ENCODE measurements around the gene SEC14L2.
"Not testable (repeated sequence)": the region's sequence is repeated elsewhere in the genome, so short reads cannot be mapped to it uniquely, and the experiment has no call there.

The SEC14L2 gene

DNA sequence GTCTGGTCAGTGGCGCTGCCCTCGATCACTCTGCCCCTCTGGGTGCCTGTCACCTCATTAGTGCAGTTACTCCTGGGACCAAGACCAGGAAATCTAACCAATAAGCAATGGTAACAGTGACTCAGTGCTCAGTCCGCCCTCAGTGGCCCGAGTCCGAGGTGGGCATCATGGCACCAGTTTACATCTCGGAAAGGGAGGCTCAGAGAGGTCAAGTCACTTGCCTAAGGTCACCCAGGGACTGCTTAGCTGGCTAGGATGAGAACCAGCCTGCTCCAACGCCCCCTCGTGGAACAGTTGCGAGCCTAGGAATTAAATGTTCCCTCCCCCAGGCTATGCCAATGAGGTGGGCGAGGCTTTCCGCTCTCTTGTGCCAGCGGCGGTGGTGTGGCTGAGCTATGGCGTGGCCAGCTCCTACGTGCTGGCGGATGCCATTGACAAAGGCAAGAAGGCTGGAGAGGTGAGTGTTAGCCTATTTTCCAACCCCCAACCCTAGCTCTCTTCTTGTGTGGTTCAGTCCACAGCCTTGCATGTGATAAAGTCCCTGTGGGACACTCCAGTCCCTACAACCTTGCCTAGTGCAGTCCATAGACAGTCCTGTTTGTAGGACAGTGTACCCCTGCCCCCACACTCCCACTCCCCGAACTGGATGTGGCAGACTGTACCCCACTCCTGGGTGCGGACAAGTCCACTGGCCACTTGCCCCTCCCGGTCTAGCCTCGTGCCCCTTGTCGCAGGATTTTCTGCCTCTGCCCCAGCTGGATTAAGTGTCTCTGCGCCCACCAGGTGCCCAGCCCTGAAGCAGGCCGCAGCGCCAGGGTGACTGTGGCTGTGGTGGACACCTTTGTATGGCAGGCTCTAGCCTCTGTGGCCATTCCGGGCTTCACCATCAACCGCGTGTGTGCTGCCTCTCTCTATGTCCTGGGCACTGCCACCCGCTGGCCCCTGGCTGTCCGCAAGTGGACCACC, 29.9 kb downstream of the SEC14L2 start:
- peak; percentile 67 to 79 for DNase-seq (ENCODE audit: low read depth in 2 of 2)

DNA sequence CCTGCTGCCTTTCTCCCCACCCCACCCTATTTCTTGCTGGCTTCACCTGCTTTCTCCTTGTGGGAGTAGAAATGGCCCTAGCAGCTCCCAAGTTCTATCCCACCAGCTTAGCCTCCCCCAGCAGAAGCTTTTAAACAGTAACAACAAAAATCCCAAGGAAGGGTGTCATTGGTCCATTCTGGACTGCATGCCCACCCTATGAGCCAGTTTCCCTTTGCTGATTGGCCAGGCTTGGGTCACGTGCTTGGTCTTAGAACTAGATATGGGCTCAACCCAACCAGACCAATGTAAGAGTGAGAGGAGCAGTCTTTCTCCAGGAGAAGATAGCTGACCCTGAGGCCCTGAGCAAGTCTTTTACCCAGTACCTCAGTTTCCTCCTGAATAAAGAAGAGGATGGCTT, 31.1 kb downstream of the SEC14L2 start:
- DNase-seq (ENCODE audit: low read depth in 2 of 2) = no peak

DNA sequence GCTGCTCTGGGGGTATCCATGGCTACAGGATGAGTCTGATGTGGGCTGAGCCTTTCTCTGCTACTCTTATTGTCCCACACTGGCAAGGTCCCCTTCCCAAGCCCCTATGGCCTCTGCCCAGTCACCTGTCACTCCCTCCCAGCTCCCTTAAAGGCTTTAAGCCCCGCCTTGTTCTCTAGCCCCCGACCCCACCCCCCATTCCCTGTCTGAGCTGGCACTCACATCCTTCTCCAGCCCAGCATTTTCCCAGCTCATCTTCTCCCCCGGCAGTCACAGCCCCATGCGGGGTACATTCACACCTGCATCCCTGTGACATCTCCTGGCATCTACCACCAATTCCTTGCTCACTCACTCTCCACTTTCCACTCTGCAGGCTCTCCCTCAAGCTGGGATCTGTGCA, 33.1 kb downstream of the SEC14L2 start:
- no peak for DNase-seq (ENCODE audit: low read depth in 2 of 2)

DNA sequence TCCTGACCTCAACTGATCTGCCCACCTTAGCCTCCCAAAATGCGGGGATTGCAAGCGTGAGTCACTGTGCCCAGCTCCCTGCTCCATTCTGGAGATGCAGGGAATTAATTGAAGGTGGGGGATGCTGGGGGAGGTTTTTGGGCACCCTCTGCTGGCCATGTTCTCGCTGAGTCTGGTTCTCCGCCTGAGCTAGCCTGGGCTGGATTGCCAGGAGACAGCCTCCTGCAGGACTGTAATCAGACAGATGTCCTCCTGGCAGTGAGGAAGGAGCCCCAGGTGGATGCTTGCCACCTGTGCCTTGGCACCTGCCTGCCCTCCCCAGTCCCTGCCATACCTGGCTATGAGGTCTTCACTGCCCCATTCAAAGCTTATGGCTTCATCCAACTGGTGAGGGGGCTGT, 34.1 kb downstream of the SEC14L2 start:
- no peak for DNase-seq (ENCODE audit: low read depth in 2 of 2)

DNA sequence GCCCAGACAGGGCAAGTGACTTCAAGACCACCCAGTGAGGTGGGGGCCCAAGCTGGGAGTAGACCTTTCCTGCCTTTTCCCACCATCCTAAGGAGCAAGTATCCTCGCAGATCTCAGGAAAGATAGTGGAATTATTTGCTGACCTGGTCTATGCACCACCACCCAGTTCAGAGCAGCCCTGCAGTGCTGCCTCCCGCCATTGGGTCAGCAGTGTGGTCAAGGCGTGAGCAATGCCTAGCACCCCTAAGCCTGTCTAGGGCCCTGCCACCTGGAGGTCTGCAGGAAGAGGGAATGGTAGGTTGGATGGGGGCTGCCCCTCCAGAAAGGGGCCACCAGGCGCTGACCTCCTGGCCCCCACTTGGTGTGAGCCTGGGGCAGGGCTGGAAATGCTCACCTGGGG, 35.3 kb downstream of the SEC14L2 start:
- DNase-seq (ENCODE audit: low read depth in 2 of 2) = no peak

DNA sequence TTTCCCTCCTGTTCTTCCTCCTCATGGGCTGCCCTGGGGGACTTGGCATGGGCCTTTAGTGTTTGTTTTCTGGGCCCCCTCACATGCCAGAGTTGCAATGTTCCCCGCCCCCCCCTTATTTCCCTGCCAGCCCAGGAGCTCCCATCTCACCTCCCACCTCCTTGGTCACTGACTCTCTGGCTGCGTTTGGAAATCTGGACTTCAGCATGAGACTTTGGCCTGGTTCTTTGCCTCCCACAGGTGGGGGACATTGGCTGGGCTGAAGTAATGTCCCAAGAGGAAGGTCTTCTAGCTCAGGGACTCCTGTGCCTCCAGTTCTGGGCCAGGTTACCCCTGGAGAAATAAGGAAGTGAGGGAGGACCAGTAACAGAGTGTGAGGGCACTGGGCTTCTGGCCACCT, 35.7 kb downstream of the SEC14L2 start:
- no peak for DNase-seq (ENCODE audit: low read depth in 2 of 2)

DNA sequence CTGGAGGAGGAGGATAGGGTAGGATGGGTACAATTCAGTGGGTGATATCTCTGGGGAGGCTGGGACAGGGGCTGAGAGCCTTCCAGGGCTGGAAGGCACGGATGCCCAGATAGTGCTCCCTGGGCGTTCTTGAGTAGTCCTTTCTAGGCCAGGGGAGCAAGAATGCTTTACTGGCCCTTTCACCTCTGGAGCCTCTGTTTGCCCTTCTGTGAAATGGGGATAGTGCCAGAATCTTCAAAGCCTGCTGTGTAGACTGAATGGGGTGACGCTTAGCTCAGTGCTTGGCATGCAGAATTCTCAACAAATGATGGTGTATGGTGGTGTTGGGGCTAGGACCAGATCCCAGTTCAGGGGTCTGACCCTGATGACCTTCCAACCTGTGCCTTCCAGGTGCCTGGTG, 36.4 kb downstream of the SEC14L2 start:
- no peak for DNase-seq (ENCODE audit: low read depth in 2 of 2)

DNA sequence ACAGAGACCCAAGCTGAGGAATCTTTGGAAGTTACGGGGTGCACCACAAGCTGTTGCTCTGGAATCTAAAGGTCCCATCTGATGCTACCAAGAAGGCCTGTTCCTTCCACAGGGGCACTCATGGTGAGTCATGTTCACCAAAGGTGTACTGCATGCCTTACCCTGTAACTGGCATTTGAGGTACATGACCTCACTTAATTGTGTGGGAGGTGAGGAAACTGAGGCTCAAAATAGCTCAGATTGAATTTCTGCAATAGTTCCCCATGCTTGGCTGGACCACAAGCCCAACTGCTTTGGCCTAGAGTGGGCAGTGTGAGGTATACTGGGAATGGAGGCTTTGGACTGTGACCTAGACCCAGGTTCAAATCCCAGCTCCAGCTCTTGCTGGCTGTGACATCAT, 37.0 kb downstream of the SEC14L2 start:
- DNase-seq (ENCODE audit: low read depth in 2 of 2) = no peak

DNA sequence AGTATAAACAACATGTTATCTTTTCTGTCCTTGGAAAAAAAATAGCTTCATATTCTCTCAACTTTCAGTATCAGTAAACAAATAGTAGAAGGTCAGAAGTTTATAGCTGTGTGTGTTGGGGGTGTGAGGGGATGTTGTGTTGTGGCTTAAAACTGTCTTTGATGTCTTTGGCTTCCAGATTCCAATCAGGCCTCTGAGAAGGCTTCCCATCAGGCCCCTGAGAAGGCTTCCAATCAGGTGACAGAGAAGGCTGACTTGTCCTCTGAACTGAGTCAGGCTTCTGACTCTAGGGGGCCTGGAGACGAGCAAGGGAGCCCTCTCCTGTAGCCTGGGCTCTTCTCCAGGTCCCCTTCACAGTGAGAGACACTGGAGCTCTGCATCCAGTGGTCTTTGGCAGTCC, 38.0 kb downstream of the SEC14L2 start:
- no peak for DNase-seq (ENCODE audit: low read depth in 2 of 2)

DNA sequence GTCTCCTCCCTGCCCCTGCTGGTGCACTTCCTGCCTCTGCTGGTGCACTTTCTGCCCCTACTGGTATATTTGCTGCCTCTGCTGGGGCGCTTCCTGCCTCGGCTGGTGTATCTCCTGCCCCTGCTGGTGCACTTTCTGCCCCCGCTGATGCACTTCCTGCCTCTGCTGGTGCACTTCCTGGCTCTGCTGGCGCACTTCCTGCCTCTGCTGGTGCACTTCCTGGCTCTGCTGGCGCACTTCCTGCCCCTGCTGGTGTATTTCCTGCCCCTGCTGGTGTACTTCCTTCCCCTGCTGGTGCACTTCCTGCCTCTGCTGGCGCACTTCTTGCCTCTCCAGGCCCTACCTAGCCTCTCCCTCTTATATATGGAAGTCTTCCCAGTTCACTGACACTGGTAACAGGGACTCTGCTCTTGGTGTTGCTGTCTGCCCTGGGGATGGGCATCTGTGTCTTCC, 38.9 kb downstream of the SEC14L2 start:
- peak; percentile 57 to 73 for DNase-seq (ENCODE audit: low read depth in 2 of 2)

DNA sequence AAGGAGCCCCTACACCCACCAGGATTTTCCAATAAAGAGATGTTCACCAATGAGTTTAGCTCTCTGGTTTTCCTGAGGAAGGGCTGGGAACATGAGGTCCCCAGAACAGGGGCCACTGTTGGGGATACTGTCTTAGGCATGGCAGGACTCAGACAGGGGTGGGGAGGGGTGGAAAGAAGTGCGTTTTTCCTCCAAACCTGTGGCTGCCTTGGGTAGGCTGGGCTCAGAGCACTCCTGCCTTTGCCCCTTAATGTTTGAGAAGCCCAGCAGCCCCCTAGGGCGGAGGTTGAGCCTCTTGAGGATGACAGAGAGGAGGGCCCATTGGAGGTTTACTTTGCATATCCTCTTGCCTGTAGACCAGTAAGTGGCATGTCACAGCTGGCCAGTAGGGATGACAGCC, 39.4 kb downstream of the SEC14L2 start:
- no peak for DNase-seq (ENCODE audit: low read depth in 2 of 2)

DNA sequence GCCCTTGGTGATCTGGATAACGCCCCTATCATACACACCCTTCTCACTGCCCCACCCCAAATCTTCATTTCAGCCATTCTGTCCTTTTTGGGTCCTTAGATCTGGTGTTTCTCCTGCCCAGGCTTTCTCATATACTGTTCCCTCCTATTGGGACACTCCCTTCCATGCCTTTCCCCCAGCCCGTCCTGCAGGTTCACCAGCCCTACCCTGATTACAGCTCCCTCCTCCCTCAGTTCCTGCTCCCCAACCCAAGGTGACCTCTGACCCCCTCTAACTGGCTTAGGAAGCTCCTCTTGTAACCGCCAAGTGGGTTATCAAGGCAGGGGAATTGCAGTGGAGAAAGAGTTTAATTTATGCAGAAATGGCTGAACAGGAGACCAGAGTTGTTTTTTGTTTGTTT, 41.7 kb downstream of the SEC14L2 start:
- no peak for DNase-seq (ENCODE audit: low read depth in 2 of 2)

DNA sequence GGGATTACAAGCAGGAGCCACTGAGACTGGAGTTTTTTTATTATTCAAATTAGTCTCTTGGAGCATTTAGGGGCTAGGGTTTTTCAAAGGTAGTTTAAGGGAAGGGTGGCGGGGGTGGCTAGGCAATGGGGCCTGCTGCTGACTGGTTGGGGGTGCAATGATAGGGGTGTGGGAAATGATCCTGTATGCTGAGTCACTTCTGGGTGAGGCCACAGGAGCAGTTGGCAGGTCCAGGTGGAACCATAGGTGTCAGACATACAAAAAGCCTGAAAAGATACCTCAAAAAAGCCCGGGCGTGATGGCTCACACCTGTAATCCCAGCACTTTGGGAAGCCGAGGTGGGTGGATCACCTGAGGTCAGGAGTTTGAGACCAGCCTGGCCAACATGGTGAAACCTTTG, 42.4 kb downstream of the SEC14L2 start:
- no peak for DNase-seq (ENCODE audit: low read depth in 2 of 2)

DNA sequence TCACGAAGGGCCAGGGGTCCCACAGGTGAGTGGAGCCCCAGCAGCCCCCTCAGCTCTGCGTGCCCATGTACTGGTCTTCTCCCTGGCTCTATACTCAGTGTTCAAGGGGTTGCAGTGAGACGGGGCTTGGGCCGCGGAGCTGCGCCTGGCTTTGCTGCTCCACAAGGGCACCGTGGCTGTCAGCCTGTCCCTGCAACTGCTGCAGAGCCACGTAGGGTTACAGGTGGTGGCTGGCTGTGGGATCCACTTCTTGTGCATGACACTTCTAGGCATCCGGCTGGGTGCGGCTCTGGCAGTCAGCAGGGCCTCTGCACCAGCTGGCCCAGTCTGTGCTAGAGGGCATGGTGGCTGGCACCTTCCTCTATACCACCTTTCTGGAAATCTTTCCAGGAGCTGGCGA, 43.0 kb downstream of the SEC14L2 start:
- DNase-seq (ENCODE audit: low read depth in 2 of 2) = no peak

DNA sequence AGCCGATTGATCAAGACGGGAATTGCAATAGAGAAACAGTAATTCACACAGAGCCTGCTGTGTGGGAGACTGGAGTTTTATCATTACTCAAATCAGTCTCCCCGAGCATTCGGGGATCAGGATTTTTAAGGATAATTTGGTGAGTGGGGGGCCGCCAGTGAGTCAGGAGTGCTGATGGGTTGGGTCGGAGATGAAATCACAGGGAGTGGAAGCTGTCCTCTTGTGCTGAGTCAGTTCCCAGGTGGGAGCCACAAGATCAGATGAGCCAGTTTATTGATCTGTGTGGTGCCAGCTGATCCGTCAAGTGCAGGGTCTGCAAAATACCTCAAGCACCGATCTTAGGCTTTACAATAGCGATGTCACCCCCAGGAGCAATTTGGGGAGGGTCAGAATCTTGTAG, 44.3 kb downstream of the SEC14L2 start:
- DNase-seq (ENCODE audit: low read depth in 2 of 2) = no peak

DNA sequence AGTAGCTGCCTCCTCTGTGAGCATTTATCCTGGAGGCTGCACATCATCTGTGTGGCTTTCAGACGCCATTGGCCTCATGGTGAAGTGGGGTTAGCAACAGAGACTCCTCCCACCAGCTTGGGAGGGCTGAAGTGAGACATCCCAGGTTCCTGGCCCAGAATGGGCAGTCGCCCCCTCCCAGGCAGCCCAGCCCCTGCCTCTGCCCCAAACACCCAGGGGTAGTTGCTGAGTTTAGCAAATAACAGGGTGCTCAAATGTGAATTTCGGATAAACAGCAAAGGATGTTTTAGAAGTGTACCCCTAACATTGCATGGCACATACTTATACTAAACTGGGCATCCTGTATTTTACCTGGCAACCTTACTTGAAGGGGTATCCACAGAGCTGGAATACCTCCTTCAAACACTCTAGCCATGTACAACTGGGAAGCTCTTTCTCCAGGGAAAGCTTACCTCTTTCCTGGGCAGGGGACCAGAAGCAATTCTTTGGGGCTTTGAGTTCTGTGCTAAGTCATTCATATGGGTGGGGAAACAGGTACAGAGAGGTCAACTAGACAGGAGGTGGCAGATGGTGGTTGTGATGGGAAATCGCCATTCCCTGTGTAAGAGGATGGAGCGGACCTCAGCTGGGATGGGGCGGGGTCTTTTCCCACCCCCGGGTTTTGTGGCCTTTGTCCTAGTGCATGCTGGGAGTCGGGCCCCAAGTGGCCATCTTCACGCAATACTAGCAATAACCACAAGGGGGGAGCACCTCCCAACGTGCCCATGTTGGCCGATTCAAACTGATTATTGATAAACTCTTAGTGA, 48.0 kb downstream of the SEC14L2 start:
- DNase-seq (ENCODE audit: low read depth in 2 of 2) = no peak

DNA sequence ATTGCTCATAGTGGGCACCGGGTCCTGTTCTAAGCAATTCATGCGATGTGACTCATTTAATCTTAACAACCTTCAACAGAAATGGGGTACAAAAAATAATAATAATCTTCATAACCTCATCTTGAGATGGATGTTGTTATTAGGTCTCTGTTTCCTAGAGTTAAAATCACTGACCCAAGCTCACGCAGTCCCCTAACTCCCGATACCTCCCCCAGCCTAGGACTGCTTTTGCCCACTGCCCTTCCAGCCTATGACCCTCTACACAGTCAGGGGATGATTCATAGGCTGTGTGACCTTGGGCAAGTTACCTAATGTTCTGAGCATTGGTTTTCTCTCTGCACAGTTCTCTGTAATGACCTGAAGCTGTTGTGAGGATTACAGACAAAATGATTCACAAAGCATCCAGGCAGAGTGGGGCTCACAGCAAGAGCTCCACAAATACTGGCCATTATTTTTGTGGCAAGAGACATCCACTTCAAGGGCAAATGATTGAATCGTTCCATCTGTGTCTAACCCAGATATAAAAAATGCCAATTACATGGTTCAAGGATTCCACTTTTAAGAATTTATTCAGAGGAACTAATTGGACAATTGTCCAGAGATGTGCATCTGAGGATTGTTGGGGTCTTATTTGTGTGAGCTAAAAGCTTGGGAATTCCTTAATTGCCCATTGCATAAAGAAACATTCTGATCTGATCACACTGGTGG, 48.8 kb downstream of the SEC14L2 start:
- DNase-seq (ENCODE audit: low read depth in 2 of 2) = no peak

DNA sequence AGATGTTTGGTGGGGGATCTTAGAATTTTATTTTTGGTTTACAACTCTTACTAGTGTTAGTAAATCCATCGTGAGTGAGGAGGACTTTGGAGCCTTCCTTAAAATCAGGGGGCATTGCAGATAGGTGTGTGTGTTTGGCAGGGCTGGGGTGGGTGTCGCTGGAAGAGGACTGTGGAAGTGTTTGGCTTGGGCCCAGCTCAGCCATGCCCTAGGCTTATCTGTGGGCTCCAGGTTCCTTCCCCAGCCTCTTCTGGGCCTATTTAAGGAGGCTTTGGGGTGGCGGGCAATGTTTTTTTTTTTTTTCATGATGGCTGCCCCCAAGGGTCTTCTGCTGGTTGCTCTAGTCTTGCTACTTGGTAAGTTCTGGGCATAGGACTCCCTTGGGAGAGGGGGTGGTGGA, 50.8 kb downstream of the SEC14L2 start:
- DNase-seq (ENCODE audit: low read depth in 2 of 2) = no peak

DNA sequence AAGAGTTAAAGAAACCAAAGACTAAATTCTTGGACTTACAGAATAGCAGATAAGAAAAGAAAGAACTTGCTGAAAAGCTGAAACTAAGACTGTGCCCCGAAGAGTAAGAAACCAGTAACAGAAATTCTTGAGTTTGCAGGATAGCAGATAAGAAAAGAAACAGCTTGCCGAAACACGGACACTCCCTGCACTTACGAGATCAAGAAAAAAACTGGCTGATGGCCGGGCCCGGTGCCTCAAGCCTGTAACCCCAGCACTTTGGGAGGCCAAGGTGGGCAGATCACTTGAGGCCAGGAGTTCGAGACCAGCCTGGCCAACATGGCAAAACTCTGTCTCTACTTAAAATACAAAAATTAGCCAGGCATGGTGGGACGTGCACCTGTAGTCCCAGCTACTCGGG, 54.7 kb downstream of the SEC14L2 start:
- DNase-seq (ENCODE audit: low read depth in 2 of 2) = not testable (repeated sequence)

DNA sequence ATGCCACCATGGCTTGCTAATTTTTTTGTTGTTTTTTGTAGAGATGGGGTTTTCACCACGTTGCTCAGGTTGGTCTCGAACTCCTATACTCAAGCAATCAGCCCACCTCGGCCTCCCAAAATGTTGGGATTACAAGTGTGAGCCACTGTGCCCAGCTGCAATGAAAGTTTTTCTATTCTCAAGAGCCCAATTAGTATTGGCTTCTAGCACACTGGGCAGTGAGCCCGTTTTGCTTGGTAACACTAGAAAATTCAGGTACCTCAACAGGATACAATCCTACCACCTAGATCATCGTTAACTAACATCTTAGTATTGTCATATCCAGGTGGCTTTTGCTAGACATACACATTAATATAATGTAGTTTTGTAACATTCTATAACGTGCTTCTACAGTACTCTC, 56.0 kb downstream of the SEC14L2 start:
- no peak for DNase-seq (ENCODE audit: low read depth in 2 of 2)

DNA sequence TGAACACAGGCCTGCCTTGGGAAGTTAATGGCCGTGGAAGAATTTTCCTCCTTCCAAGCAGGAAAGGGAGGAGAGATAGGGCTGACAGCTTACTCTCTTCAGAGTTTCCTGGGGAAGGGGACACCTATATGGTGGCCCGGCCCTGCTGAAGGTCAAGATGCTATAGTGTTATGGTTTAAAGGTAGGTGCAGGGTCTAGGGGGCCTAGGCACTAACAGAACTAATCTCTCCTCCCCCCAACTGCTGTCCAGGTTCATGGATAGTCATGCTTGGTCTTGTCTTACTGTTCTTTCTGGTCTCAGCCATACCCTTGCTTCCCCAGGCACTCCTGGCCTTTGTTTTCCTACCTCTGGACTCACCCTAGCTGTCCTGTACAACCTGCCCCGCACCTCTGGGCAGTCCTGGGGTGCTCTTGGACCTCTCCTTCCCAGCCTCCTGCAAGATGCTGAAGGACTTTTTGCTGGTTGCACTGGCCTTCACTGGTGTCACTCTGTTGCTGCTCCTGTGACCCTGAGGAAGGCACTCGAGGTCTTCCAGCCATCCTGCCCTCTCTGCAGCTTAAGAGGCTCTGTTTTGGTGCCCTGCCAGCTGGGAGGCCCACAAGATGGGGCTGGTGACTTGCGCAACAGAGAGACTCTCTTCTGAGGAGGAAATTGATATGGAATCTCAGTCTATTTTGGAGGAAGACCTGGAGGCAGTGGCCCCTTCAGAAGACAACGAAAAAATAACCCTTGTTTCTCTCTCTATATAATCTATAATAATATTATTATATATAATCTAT, 57.1 kb downstream of the SEC14L2 start:
- no peak for DNase-seq (ENCODE audit: low read depth in 2 of 2)

Data from stimulated activated CD8-positive, alpha-beta memory T cell treated with anti-CD3 and anti-CD28 coated beads, Interleukin-15, amount 100 ng/mL, for 4 hours (primary cell).